GM23248 (cell line): ENCODE measurements around the gene CFP. TPM values are rescaled to one million over a fixed set of nuclear protein-coding genes. Genes with fewer than 3 reads are reported as not detected.
A peak's percentile ranks its signal among the peaks of the same experiment; 100 is the strongest.

Experiments used
- DNase-seq: peaks from one replicate; pipeline ENCODE4 v3.0.0-alpha.2; 2015
- H2AFZ ChIP-seq: fragments of 200-600 bp; sonication (generic); 2 replicates; pipeline ENCODE4 v1.6.1; 2016; ENCODE audit warnings: antibody characterized with exemption
- H3F3A ChIP-seq: fragments of 200-600 bp; sonication (generic); 2 replicates; pipeline ENCODE4 v1.6.1; 2016; ENCODE audit warnings: mild to moderate bottlenecking, antibody characterized with exemption, mixed run types; ENCODE audit not compliant: insufficient read depth
- H3K27ac ChIP-seq: fragments of 200-600 bp; sonication (generic); 2 replicates; pipeline ENCODE4 v1.5.1; 2016; ENCODE audit warnings: mild to moderate bottlenecking
- H3K27me3 ChIP-seq: fragments of 200-600 bp; sonication (generic); replicated peaks from 2 replicates; pipeline ENCODE4 v1.6.1; 2016; ENCODE audit warnings: mild to moderate bottlenecking; ENCODE audit not compliant: insufficient read depth
- H3K36me3 ChIP-seq: fragments of 200-600 bp; sonication (generic); 2 replicates; pipeline ENCODE4 v1.6.1; 2016; ENCODE audit warnings: low read depth, mild to moderate bottlenecking
- H3K4me1 ChIP-seq: fragments of 200-600 bp; sonication (generic); 2 replicates; pipeline ENCODE4 v1.6.1; 2016; ENCODE audit warnings: mild to moderate bottlenecking; ENCODE audit not compliant: insufficient read depth
- H3K4me2 ChIP-seq: fragments of 200-600 bp; sonication (generic); one replicate; pipeline ENCODE4 v1.6.1; 2016; ENCODE audit warnings: mild to moderate bottlenecking; ENCODE audit not compliant: unreplicated experiment
- H3K4me3 ChIP-seq: fragments of 200-600 bp; sonication (generic); 2 replicates; pipeline ENCODE4 v1.5.1; 2016; ENCODE audit warnings: mild to moderate bottlenecking
- H3K79me2 ChIP-seq: fragments of 200-600 bp; sonication (generic); 2 replicates; pipeline ENCODE4 v1.6.1; 2016; ENCODE audit warnings: mild to moderate bottlenecking; ENCODE audit not compliant: insufficient read depth
- H3K9ac ChIP-seq: fragments of 200-600 bp; sonication (generic); 2 replicates; pipeline ENCODE4 v1.6.1; 2016; ENCODE audit warnings: mild to moderate bottlenecking
- H3K9me2 ChIP-seq: fragments of 200-600 bp; sonication (generic); 2 replicates; pipeline ENCODE4 v1.6.1; 2016; ENCODE audit warnings: mixed run types, mild to moderate bottlenecking, moderate library complexity; ENCODE audit not compliant: insufficient read depth
- H3K9me3 ChIP-seq: fragments of 200-600 bp; sonication (generic); one replicate; pipeline ENCODE4 v1.6.1; 2017; ENCODE audit warnings: low read depth
- H4K20me1 ChIP-seq: fragments of 200-600 bp; sonication (generic); 2 replicates; pipeline ENCODE4 v1.6.0; 2016; ENCODE audit not compliant: insufficient read depth
- EZH2 ChIP-seq: fragments of 200-600 bp; sonication (generic); IDR thresholded peaks from 2 replicates; pipeline ENCODE4 v1.6.1; 2018; ENCODE audit warnings: antibody characterized with exemption, mild to moderate bottlenecking; ENCODE audit not compliant: insufficient read depth, poor library complexity, severe bottlenecking
- EZH2phosphoT487 ChIP-seq: fragments of 200-600 bp; sonication (generic); IDR thresholded peaks from 2 replicates; pipeline ENCODE4 v1.6.1; 2018; ENCODE audit warnings: antibody characterized with exemption, moderate library complexity, mild to moderate bottlenecking, low read depth; ENCODE audit not compliant: insufficient read depth
- WGBS, 2 experiments: methylation state at CpG; one replicate each; pipeline ENCODE4 v1.1.6; 2015 to 2017; ENCODE audit warnings: low lambda C conversion rate in 2 of 2, low coverage in 1 of 2; ENCODE audit errors: missing lambda C conversion rate in 2 of 2; 5-methylcytosine and 5-hydroxymethylcytosine counted together
- in situ Hi-C: fragments of 300-500 bp; cut with MboI; formaldehyde crosslinking; loops from 2 replicates; pipeline ENCODE4 v1.15.0; 2020
- polyA plus RNA-seq: library from polyadenylated mRNA; unstranded; fragments of >200 nt; fragmentation: Nextera tagmentation; extraction: Ambion mirVana; gene quantifications from 2 replicates; pipeline ENCODE4 v1.2.1, GENCODE V29; 2016
- total RNA-seq: library from RNA; depleted of rRNA; stranded (reverse); fragments of >200 nt; shearing (Covaris generic); gene quantifications from 2 replicates; pipeline ENCODE4 v1.2.3, GENCODE V29; 2014

Gene CFP
- total and polyA plus RNA-seq, 2 experiments from 2014 or later = not detected

DNA sequence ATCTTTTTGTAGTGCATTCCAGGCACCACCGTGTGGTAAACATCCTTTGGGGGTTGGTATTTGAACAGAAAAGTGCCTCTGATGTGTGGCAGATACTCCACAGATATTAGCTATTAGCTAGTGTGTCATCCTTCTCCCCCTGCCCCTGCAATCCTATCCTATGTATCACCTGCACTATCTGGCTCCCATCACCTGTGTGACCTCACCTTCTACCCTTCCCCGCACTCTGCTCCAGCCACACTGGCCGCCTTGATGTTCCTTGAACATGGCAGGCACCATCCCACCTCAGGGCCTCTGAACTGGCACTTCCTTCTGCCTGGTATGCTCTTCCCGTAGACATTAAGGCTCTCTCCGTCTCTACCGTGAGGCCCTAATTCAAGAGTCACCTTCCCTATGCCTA is 16.9 kb upstream of the CFP start:
- in situ Hi-C loops = no loop called here
- H3K4me3 ChIP-seq = no peak overlapping the region
- TF ChIP-seq EZH2phosphoT487 (no peak), EZH2 (no peak)

DNA sequence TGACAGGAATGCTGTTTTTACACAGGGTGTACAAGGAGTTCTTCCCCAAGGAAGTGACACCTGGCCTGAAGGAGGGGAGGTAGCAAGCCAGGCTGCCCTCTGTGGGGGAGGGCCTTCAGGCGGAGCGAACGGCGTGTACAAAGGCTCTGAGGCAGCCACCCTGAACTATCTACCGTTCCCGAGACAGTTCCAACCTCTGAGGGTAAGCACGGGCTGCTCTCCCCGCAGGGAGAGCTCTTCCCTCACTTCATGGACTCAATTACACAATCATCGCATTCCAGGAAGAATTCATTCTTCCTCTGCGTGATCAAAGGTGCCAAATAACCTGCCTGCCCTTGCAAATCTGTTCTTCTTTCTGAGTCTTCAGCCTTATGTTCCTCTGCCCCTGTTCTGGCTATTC is 15.8 kb upstream of the CFP start:
- no peak for DNase-seq

More for the DNA sequence above, 16.9 kb upstream of the CFP start:
- Histone ChIP-seq H3K9ac (no peak overlapping the region), H3K27me3 (no peaks in the 10 kb centered on the region), H3K9me3 (no peaks in the 10 kb centered on the region), H3F3A (peaks cover 11% of the 10 kb centered on the region; the same call in 1 of the 2 replicates), H4K20me1 (no peaks in the 10 kb centered on the region), H3K27ac (no peak overlapping the region), H3K9me2 (no peaks in the 10 kb centered on the region), H2AFZ (no peak overlapping the region), H3K4me1 (peaks cover 9% of the 10 kb centered on the region), H3K36me3 (no peaks in the 10 kb centered on the region), H3K4me2 (no peak overlapping the region), H3K79me2 (peaks cover 76% of the 10 kb centered on the region)
- 82 to 90% methylated on average over 5 to 6 of the region's 6 CpGs for whole genome bisulfite sequencing, 2 experiments
- DNase-seq = no peak

DNA sequence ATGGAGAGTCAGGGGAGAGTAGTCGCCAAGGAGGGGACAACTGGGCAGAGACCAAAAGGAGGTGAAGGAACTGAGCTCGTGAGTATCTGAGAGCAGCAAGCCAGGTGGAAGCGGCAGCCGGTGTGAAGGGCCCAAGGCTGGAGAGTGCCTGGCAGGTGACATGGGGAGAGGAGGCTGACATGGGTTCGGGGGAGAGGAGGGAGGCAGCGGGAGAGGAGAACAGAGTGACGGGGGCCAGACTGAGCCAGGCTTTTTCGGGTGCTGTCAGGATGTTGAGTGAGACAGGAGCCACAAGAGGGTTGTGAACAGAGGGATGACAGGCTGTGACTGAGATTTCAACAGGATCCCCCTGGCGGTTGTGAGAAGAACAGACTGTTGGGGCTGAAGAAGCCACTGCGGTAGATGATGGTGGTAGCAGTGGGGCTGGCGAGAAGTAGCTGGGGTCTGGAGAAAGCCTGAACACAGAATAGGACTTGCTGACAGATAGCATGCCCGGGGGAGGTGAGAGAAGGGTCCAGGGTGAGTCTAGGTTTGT is 14.9 kb upstream of the CFP start:
- no peak overlapping the region for H3K4me2 ChIP-seq
- no peaks in the 10 kb centered on the region for H4K20me1 ChIP-seq
- peaks cover 9% of the 10 kb centered on the region for H3K4me1 ChIP-seq
- peak; percentile 70 for DNase-seq
- TF ChIP-seq EZH2phosphoT487 (no peak), EZH2 (no peak)
- peaks cover 5% of the 10 kb centered on the region; the same call in 1 of the 2 replicates for H3F3A ChIP-seq
- no peak overlapping the region for H3K9ac ChIP-seq
- H3K4me3 ChIP-seq = no peak overlapping the region
- H3K27ac ChIP-seq = no peak overlapping the region
- no peak overlapping the region for H2AFZ ChIP-seq
- 51 to 100% methylated on average over 3 to 12 of the region's 12 CpGs for WGBS, 2 experiments
- in situ Hi-C loops = no loop called here
- peaks cover 4% of the 10 kb centered on the region; the same call in 1 of the 2 replicates for H3K36me3 ChIP-seq
- no peaks in the 10 kb centered on the region for H3K27me3 ChIP-seq
- peaks cover 77% of the 10 kb centered on the region for H3K79me2 ChIP-seq
- no peaks in the 10 kb centered on the region for H3K9me3 ChIP-seq
- H3K9me2 ChIP-seq = no peaks in the 10 kb centered on the region

More for the DNA sequence above, 15.8 kb upstream of the CFP start:
- Histone ChIP-seq H3K4me3 (no peak overlapping the region), H3K9ac (no peak overlapping the region), H3K27ac (no peak overlapping the region), H3K79me2 (peaks cover 78% of the 10 kb centered on the region), H3K36me3 (0 out of 2 replicates have a peak, but pooled peaks cover 4% of the 10 kb centered on the region), H3K4me2 (no peak overlapping the region), H3K9me3 (no peaks in the 10 kb centered on the region), H3K4me1 (peaks cover 9% of the 10 kb centered on the region), H3F3A (peaks cover 5% of the 10 kb centered on the region; the same call in 1 of the 2 replicates), H4K20me1 (no peaks in the 10 kb centered on the region), H3K9me2 (no peaks in the 10 kb centered on the region), H3K27me3 (no peaks in the 10 kb centered on the region), H2AFZ (no peak overlapping the region)
- WGBS, 2 experiments = 90 to 100% methylated on average over 6 to 9 of the region's 10 CpGs
- no peak for TF ChIP-seq EZH2phosphoT487
- no peak for TF ChIP-seq EZH2
- in situ Hi-C loops = no loop called here

DNA sequence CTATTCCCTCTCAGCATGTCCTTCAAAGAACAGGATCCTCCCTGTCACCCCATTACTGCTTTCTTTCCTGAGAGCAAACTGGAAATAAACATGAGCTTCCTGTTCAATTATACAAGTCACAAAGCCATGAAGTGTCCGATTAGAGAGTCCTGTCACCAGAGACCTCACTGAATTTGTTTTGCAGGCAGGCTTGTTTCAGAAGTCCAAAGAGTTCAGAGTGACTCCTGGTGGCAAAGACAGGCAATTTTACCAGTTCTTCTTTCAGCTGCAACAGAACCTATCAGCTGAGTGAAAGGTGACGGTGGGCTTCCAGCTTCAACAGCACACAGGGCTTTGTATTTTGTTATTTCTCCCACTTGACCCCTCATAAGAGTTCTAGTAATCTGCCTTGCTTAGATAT is 14.2 kb upstream of the CFP start:
- in situ Hi-C loops = no loop called here
- WGBS, 2 experiments = 63 to 67% methylated on average over 2 of the region's 2 CpGs
- TF ChIP-seq EZH2 (no peak), EZH2phosphoT487 (no peak)
- peaks cover 7% of the 10 kb centered on the region for H3K4me1 ChIP-seq
- peaks cover 70% of the 10 kb centered on the region for H3K79me2 ChIP-seq
- H3K27me3 ChIP-seq = no peaks in the 10 kb centered on the region
- no peaks in the 10 kb centered on the region for H3K9me3 ChIP-seq
- no peak overlapping the region for H2AFZ ChIP-seq
- H3F3A ChIP-seq = peaks cover 5% of the 10 kb centered on the region; the same call in 1 of the 2 replicates
- no peaks in the 10 kb centered on the region for H3K9me2 ChIP-seq
- H3K9ac ChIP-seq = no peak overlapping the region
- H3K36me3 ChIP-seq = peaks cover 4% of the 10 kb centered on the region; the same call in 1 of the 2 replicates
- peak; percentile 41 for DNase-seq
- H3K4me3 ChIP-seq = no peak overlapping the region
- no peak overlapping the region for H3K27ac ChIP-seq
- H3K4me2 ChIP-seq = no peak overlapping the region
- no peaks in the 10 kb centered on the region for H4K20me1 ChIP-seq

DNA sequence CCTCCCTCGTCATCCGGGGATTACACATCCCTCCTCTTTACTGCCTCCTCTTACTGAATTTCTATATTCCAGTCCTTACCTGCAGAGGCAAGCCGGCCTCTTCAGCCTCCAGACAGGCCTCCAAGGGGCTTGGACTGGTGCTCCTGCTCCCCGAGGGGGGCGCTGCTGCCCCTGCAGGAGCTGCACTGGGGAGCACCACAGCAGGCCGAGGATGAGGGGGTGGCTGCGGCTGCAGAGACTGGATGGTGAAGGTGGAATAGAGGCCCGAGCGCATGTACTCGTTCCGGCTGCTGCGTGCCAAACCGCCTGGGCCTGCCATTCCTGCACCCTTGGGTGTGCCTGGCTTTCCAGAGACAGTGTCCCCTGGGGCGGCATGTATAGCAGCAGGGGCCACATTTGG is 9.1 kb upstream of the CFP start:
- WGBS, 2 experiments = 99 to 100% methylated on average over 5 to 7 of the region's 14 CpGs
- Histone ChIP-seq H2AFZ (no peak overlapping the region), H3K27me3 (no peaks in the 10 kb centered on the region), H4K20me1 (no peaks in the 10 kb centered on the region), H3K9me3 (no peaks in the 10 kb centered on the region), H3F3A (0 out of 2 replicates have a peak, but pooled peaks cover 1% of the 10 kb centered on the region), H3K4me2 (no peak overlapping the region), H3K79me2 (peaks cover 24% of the 10 kb centered on the region), H3K27ac (no peak overlapping the region), H3K4me3 (no peak overlapping the region), H3K9ac (no peak overlapping the region), H3K4me1 (no peaks in the 10 kb centered on the region), H3K36me3 (peaks cover 4% of the 10 kb centered on the region; the same call in 1 of the 2 replicates), H3K9me2 (no peaks in the 10 kb centered on the region)
- in situ Hi-C loops = no loop called here
- TF ChIP-seq EZH2 = no peak
- no peak for TF ChIP-seq EZH2phosphoT487
- DNase-seq = no peak
